ENCODE data around the gene PCDHA12. TPM values are rescaled to one million over a fixed set of nuclear protein-coding genes. Genes with fewer than 3 reads are reported as not detected.
"Not testable (repeated sequence)": the region's sequence is repeated elsewhere in the genome, so short reads cannot be mapped to it uniquely, and the experiment has no call there.

Gene PCDHA12
- total RNA-seq, 1 donor from 2014 or later = 16.0 TPM

DNA sequence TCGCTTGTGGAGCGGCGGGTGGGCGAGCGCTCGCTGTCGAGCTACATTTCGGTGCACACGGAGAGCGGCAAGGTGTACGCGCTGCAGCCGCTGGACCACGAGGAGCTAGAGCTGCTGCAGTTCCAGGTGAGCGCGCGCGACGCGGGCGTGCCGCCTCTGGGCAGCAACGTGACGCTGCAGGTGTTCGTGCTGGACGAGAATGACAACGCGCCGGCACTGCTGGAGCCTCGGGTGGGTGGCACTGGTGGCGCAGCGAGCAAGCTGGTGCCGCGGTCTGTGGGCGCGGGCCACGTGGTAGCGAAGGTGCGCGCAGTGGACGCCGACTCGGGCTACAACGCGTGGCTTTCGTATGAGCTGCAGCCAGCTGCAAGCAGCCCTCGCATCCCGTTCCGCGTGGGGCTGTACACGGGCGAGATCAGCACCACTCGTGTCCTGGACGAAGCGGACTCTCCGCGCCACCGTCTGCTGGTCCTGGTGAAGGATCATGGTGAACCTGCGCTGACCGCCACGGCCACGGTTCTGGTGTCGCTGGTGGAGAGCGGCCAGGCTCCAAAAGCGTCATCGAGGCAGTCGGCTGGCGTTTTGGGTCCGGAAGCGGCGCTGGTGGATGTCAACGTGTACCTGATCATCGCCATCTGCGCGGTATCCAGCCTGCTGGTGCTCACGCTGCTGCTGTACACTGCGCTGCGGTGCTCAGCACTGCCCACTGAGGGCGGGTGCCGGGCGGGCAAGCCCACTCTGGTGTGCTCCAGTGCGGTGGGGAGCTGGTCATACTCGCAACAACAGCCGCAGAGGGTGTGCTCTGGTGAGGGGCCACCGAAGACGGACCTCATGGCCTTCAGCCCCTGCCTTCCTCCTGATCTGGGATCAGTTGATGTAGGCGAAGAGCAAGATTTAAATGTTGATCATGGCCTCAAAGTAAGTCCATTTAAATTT, 32.0 kb upstream of the PCDHA12 start:
- Histone ChIP-seq H3K9ac (ENCODE audit: low read length) (no peak overlapping the region), H3K27me3 (ENCODE audit: insufficient read depth, low read length) (no peaks in the 10 kb centered on the region), H3K4me1 (ENCODE audit: insufficient read depth, low read length) (no peaks in the 10 kb centered on the region), H3K36me3 (ENCODE audit: insufficient read depth, low read length) (no peaks in the 10 kb centered on the region), H3K4me2 (ENCODE audit: low read length) (no peak overlapping the region), H3K79me2 (ENCODE audit: insufficient read depth, low read length) (no peaks in the 10 kb centered on the region), H2AFZ (ENCODE audit: low read depth, low read length) (no peak overlapping the region), H3K27ac (ENCODE audit: low read depth, low read length) (no peak overlapping the region), H4K20me1 (ENCODE audit: insufficient read depth, low read length) (no peaks in the 10 kb centered on the region), H3K4me3 (ENCODE audit: insufficient read depth, low read depth, low read length) (no peak overlapping the region), H3K9me3 (ENCODE audit: insufficient read depth, low read depth, low read length) (no peaks in the 10 kb centered on the region)
- DNase-seq (ENCODE audit: low read depth) (no peak), FAIRE-seq (no peak)
- H3K36me3 Mint-ChIP-seq (ENCODE audit: low read depth, unreplicated experiment) = peaks cover 16% of the 10 kb centered on the region
- H3K9me3 Mint-ChIP-seq (ENCODE audit: unreplicated experiment) = peaks cover 5% of the 10 kb centered on the region
- H3K27ac Mint-ChIP-seq (ENCODE audit: unreplicated experiment) = no peak overlapping the region
- no peak for TF ChIP-seq EZH2 (IDR thresholded peaks at IDR 0.05; ENCODE audit: insufficient read depth, low read length)
- TF ChIP-seq, protein P1, sequence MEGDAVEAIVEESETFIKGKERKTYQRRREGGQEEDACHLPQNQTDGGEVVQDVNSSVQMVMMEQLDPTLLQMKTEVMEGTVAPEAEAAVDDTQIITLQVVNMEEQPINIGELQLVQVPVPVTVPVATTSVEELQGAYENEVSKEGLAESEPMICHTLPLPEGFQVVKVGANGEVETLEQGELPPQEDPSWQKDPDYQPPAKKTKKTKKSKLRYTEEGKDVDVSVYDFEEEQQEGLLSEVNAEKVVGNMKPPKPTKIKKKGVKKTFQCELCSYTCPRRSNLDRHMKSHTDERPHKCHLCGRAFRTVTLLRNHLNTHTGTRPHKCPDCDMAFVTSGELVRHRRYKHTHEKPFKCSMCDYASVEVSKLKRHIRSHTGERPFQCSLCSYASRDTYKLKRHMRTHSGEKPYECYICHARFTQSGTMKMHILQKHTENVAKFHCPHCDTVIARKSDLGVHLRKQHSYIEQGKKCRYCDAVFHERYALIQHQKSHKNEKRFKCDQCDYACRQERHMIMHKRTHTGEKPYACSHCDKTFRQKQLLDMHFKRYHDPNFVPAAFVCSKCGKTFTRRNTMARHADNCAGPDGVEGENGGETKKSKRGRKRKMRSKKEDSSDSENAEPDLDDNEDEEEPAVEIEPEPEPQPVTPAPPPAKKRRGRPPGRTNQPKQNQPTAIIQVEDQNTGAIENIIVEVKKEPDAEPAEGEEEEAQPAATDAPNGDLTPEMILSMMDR (IDR thresholded peaks at IDR 0.05; ENCODE audit: insufficient read depth, low read depth, low read length) = no peak
- no peaks in the 10 kb centered on the region for H3K27me3 Mint-ChIP-seq (ENCODE audit: low read depth, unreplicated experiment)
- no peaks in the 10 kb centered on the region for H3K4me1 Mint-ChIP-seq (ENCODE audit: low read depth, unreplicated experiment)
- H3K4me3 Mint-ChIP-seq (ENCODE audit: unreplicated experiment) = no peak overlapping the region

DNA sequence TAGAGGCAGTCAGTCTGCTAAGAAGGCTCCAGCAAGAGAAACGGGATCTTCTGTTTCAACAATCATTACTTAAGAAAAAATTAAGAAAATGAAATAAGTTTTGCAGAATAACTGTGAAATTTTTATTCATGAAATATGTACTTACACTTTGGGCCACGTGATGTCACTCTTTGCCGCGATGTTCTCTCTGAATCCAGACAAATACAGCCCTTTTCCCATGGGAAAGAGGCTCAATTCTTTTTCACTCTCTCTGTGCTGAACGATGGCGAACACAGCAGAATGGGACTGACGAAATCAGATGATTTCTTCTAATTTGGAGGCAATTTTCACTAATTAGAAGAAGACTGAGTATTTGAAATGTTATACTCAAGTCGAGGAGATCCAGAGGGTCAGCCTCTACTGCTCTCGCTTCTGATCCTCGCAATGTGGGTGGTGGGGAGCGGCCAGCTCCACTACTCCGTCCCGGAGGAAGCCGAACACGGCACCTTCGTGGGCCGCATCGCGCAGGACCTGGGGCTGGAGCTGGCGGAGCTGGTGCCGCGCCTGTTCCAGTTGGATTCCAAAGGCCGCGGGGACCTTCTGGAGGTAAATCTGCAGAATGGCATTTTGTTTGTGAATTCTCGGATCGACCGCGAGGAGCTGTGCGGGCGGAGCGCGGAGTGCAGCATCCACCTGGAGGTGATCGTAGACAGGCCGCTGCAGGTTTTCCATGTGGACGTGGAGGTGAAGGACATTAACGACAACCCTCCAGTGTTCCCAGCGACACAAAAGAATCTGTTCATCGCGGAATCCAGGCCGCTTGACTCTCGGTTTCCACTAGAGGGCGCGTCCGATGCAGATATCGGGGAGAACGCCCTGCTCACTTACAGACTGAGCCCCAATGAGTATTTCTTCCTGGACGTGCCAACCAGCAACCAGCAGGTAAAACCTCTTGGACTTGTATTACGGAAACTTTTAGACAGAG, 26.7 kb upstream of the PCDHA12 start, which contains the start of gene PCDHA9:
Gene PCDHA9 (plus strand): TSS at position 244 of the 964 bp plus-strand sequence. CDS start 114 bp downstream, at position 358.
- H3K4me1 ChIP-seq (ENCODE audit: insufficient read depth, low read length); H3K9ac ChIP-seq (ENCODE audit: low read length); H2AFZ ChIP-seq (ENCODE audit: low read depth, low read length); H3K27me3 Mint-ChIP-seq (ENCODE audit: low read depth, unreplicated experiment); H3K36me3 ChIP-seq (ENCODE audit: insufficient read depth, low read length); H3K27ac ChIP-seq (ENCODE audit: low read depth, low read length); H3K79me2 ChIP-seq (ENCODE audit: insufficient read depth, low read length); H3K27ac Mint-ChIP-seq (ENCODE audit: unreplicated experiment); FAIRE-seq; H4K20me1 ChIP-seq (ENCODE audit: insufficient read depth, low read length); H3K4me1 Mint-ChIP-seq (ENCODE audit: low read depth, unreplicated experiment); H3K4me3 ChIP-seq (ENCODE audit: insufficient read depth, low read depth, low read length); H3K9me3 Mint-ChIP-seq (ENCODE audit: unreplicated experiment); H3K9me3 ChIP-seq (ENCODE audit: insufficient read depth, low read depth, low read length); H3K4me2 ChIP-seq (ENCODE audit: low read length); DNase-seq (ENCODE audit: low read depth); H3K27me3 ChIP-seq (ENCODE audit: insufficient read depth, low read length): not testable (repeated sequence)
- Mint-ChIP-seq H3K36me3 (ENCODE audit: low read depth, unreplicated experiment) (peaks cover 13% of the 10 kb centered on the region), H3K4me3 (ENCODE audit: unreplicated experiment) (peak within 1 kb of the TSS; percentile 76)

DNA sequence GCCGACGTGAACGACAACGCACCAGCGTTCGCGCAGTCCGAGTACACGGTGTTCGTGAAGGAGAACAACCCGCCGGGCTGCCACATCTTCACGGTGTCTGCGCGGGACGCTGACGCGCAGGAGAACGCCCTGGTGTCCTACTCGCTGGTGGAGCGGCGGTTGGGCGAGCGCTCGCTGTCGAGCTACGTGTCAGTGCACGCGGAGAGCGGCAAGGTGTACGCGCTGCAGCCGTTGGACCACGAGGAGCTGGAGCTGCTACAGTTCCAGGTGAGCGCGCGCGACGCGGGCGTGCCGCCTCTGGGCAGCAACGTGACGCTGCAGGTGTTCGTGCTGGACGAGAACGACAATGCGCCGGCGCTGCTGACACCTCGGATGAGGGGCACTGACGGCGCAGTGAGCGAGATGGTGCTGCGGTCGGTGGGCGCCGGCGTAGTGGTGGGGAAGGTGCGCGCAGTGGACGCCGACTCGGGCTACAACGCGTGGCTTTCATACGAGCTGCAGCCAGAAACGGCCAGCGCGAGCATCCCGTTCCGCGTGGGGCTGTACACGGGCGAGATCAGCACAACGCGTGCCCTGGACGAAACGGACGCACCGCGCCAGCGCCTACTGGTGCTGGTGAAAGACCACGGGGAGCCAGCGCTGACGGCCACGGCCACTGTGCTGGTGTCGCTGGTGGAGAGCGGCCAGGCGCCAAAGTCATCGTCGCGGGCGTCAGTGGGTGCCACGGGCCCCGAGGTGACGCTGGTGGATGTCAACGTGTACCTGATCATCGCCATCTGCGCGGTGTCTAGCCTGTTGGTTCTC, 25.1 kb upstream of the PCDHA12 start:
- H3K27me3 ChIP-seq (ENCODE audit: insufficient read depth, low read length); H3K9me3 Mint-ChIP-seq (ENCODE audit: unreplicated experiment); H3K4me3 ChIP-seq (ENCODE audit: insufficient read depth, low read depth, low read length); H3K27ac Mint-ChIP-seq (ENCODE audit: unreplicated experiment); H3K36me3 Mint-ChIP-seq (ENCODE audit: low read depth, unreplicated experiment); H3K27me3 Mint-ChIP-seq (ENCODE audit: low read depth, unreplicated experiment); H3K4me1 Mint-ChIP-seq (ENCODE audit: low read depth, unreplicated experiment); H3K4me2 ChIP-seq (ENCODE audit: low read length); DNase-seq (ENCODE audit: low read depth); H2AFZ ChIP-seq (ENCODE audit: low read depth, low read length); H4K20me1 ChIP-seq (ENCODE audit: insufficient read depth, low read length); H3K9ac ChIP-seq (ENCODE audit: low read length); H3K4me3 Mint-ChIP-seq (ENCODE audit: unreplicated experiment); H3K4me1 ChIP-seq (ENCODE audit: insufficient read depth, low read length); H3K79me2 ChIP-seq (ENCODE audit: insufficient read depth, low read length); FAIRE-seq; H3K9me3 ChIP-seq (ENCODE audit: insufficient read depth, low read depth, low read length); H3K36me3 ChIP-seq (ENCODE audit: insufficient read depth, low read length); H3K27ac ChIP-seq (ENCODE audit: low read depth, low read length): not testable (repeated sequence)
